Lung (tissue), 12 donors: ENCODE data around the gene PRCD. TPM values are rescaled to one million over a fixed set of nuclear protein-coding genes. Genes with fewer than 3 reads are reported as not detected.

ENCODE experiments used
- ATAC-seq: fragments of 200-7000 bp; cut with Tn5 transposase; one replicate; pipeline ENCODE4 v1.9.1; 2020; ENCODE audit warnings: moderate number of reproducible peaks; ENCODE audit not compliant: insufficient read depth, low FRiP score
- DNase-seq, 3 donors: peaks; one replicate each; pipeline ENCODE4 v3.0.0-alpha.2; 2013 to 2017
- H3K27ac ChIP-seq, 2 donors: one replicate each; pipeline ENCODE4 v1.5.1; 2013; ENCODE audit warnings: mild to moderate bottlenecking in 2 of 2, moderate library complexity in 2 of 2, control low read depth in 1 of 2, inconsistent platforms in 1 of 2, low read depth in 1 of 2, low read length in 1 of 2
- H3K27me3 ChIP-seq, 3 donors: one replicate each; pipeline ENCODE4 v1.5.1; 2013; ENCODE audit warnings: low read length in 2 of 3; ENCODE audit not compliant: control insufficient read depth in 3 of 3, insufficient read depth in 3 of 3
- H3K36me3 ChIP-seq, 4 donors: one replicate each; pipeline ENCODE4 v1.5.1; 2013; ENCODE audit warnings: low read length in 4 of 4, mild to moderate bottlenecking in 1 of 4, moderate library complexity in 1 of 4; ENCODE audit not compliant: control insufficient read depth in 4 of 4, insufficient read depth in 4 of 4
- H3K4me1 ChIP-seq, 5 donors: one replicate each; pipeline ENCODE4 v1.5.1; 2013; ENCODE audit warnings: low read length in 5 of 5, mild to moderate bottlenecking in 2 of 5, moderate library complexity in 1 of 5; ENCODE audit not compliant: control insufficient read depth in 5 of 5, insufficient read depth in 5 of 5
- H3K4me3 ChIP-seq: one replicate; pipeline ENCODE4 v1.5.1; 2013; ENCODE audit warnings: mild to moderate bottlenecking, control low read depth, moderate library complexity
- H3K9ac ChIP-seq, 2 donors: one replicate each; pipeline ENCODE4 v1.5.1; 2013; ENCODE audit warnings: low read length in 2 of 2, control low read depth in 1 of 2; ENCODE audit not compliant: insufficient read depth in 1 of 2
- H3K9me3 ChIP-seq, 4 donors: one replicate each; pipeline ENCODE4 v1.5.1; 2013; ENCODE audit warnings: low read length in 3 of 4, mild to moderate bottlenecking in 1 of 4, moderate library complexity in 1 of 4; ENCODE audit not compliant: control insufficient read depth in 4 of 4, insufficient read depth in 3 of 4
- CTCF ChIP-seq: IDR thresholded peaks from 2 replicates; pipeline ENCODE4 v1.5.1; 2012; ENCODE audit warnings: mild to moderate bottlenecking; ENCODE audit errors: control extremely low read depth, extremely low read depth
- WGBS, 2 donors: extraction: QIAGEN DNeasy Blood & Tissue Kit; methylation state at CpG; one replicate each; pipeline ENCODE4 v1.1.7; 2013; 5-methylcytosine and 5-hydroxymethylcytosine counted together
- polyA plus RNA-seq, 2 donors: library from polyadenylated mRNA; stranded (reverse); fragments of 200-250 nt; gene quantifications; one replicate each; pipeline ENCODE4 v1.2.1, GENCODE V29; 2013
- total RNA-seq, 2 donors: library from RNA; depleted of rRNA in 1 of 2; stranded (reverse); fragments of >200 nt in 1 of 2; gene quantifications; one replicate each; pipeline ENCODE4 v1.2.1, GENCODE V29; 2014 to 2021
- donor health status: control.
- donor health status: control.
- donor health status: Bipolar disorder and iron deficiency.
- donor health status: healthy.
- donor health status: DM: yes; HTN: yes; CAD: no.

The PRCD gene
- total and polyA plus RNA-seq, 4 donors: 2.0 to 11.3 (median 5.6) TPM

GRCh38 chr17:76585649-76586593 is 46.1 kb downstream of the PRCD start, which contains the start of gene ST6GALNAC2:
TSS of gene ST6GALNAC2 (minus strand) at chr17:76585860. CDS start at chr17:76585808, 52 bp downstream.
- no peaks in the 10 kb centered on the region for H3K9me3 ChIP-seq
- 1% methylated on average over 61 to 84 of the region's 84 CpGs for WGBS, 2 donors
- peak; percentile 29 for TF ChIP-seq CTCF
- peak; percentile 91 for ATAC-seq
- H3K27ac ChIP-seq: peak within 1 kb of the TSS in 1 of 2 donors; percentile 92
- H3K36me3 ChIP-seq: no peaks in the 10 kb centered on the region
- peak; percentile 49 to 70 (median 57) for DNase-seq
- H3K27me3 ChIP-seq: peaks cover 0 to 39% (median 30%) of the 10 kb centered on the region in 3 donors
- H3K9ac ChIP-seq: no peak within 1 kb of the TSS
- peak within 1 kb of the TSS; percentile 68 for H3K4me3 ChIP-seq
- H3K4me1 ChIP-seq: peaks cover 0 to 6% (median 4%) of the 10 kb centered on the region in 5 donors

GRCh38 chr17:76586741-76587487 is 47.1 kb downstream of the PRCD start:
- ATAC-seq (no peak), DNase-seq (no peak)
- no peak overlapping the region for H3K27ac ChIP-seq
- WGBS, 2 donors: 33 to 40% methylated on average over 17 of the region's 17 CpGs
- H3K4me1 ChIP-seq: peaks cover 0 to 6% (median 4%) of the 10 kb centered on the region in 5 donors
- H3K4me3 ChIP-seq: no peak overlapping the region
- H3K9ac ChIP-seq: no peak overlapping the region
- peaks cover 0 to 39% (median 30%) of the 10 kb centered on the region in 3 donors for H3K27me3 ChIP-seq
- H3K36me3 ChIP-seq: no peaks in the 10 kb centered on the region
- TF ChIP-seq CTCF: no peak
- no peaks in the 10 kb centered on the region for H3K9me3 ChIP-seq

- DNase-seq: no peak
- no peak for TF ChIP-seq CTCF
- Histone ChIP-seq H3K27me3 (peaks cover 0 to 36% (median 31%) of the 10 kb centered on the region in 3 donors), H3K4me3 (no peak overlapping the region), H3K36me3 (no peaks in the 10 kb centered on the region), H3K27ac (no peak overlapping the region), H3K9me3 (no peaks in the 10 kb centered on the region), H3K4me1 (peaks cover 0 to 6% (median 4%) of the 10 kb centered on the region in 5 donors), H3K9ac (no peak overlapping the region)
- no peak for ATAC-seq
These were observed 48.3 kb downstream of the PRCD start for GRCh38 chr17:76588182-76588581.
